Measurements from ENCODE around the gene CACNA1C.

CACNA1C gene

DNA sequence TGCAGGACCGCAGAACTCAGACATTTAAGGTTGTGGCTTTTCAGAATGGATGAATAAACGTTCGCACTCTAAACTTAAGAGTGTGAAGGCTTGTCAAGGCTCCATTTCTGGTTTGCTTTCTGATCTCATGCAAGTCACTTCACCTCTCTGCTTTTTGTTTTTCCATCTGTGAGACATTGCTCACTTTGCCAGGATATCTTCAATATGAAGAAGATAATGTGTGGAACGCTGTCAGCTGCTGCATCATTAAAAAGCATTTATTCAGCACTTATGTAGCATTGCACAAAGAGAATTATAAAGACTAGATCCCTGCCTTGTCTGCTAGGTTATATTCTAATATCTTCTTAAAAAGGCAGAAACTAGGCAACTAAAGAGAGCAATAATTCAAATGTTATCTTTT lies 172.2 kb downstream of the CACNA1C start:
- no peak overlapping the region for H3K4me3 ChIP-seq (ENCODE audit: low read depth, low read length)
- TF ChIP-seq, protein P1, sequence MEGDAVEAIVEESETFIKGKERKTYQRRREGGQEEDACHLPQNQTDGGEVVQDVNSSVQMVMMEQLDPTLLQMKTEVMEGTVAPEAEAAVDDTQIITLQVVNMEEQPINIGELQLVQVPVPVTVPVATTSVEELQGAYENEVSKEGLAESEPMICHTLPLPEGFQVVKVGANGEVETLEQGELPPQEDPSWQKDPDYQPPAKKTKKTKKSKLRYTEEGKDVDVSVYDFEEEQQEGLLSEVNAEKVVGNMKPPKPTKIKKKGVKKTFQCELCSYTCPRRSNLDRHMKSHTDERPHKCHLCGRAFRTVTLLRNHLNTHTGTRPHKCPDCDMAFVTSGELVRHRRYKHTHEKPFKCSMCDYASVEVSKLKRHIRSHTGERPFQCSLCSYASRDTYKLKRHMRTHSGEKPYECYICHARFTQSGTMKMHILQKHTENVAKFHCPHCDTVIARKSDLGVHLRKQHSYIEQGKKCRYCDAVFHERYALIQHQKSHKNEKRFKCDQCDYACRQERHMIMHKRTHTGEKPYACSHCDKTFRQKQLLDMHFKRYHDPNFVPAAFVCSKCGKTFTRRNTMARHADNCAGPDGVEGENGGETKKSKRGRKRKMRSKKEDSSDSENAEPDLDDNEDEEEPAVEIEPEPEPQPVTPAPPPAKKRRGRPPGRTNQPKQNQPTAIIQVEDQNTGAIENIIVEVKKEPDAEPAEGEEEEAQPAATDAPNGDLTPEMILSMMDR (IDR thresholded peaks at IDR 0.05; ENCODE audit: low read depth, low read length), result no peak

DNA sequence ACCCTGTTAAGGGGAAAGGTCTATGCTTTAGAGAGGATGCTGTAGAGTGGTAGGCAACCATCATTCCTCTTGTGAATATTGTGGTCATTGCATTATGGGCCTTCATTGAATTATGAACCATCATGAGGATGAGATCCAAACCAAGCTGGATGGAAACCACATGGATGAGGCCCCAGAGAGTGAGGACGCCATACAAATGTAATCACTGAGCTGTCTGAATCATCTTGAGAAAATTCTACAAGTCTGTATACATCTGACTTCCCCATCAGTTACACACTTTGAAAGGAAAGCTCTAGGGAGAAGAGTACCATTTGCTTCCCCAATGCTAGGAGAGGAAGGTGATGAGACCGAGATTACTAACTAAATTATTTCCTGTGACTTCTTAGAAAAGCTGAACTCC lies 172.9 kb downstream of the CACNA1C start:
- TF ChIP-seq, protein P1 (IDR thresholded peaks at IDR 0.05; ENCODE audit: low read depth, low read length), result no peak
- no peak overlapping the region for H3K4me3 ChIP-seq (ENCODE audit: low read depth, low read length)

GRCh38 chr12:2226641-2227040 lies 173.9 kb downstream of the CACNA1C start:
- TF ChIP-seq, protein P1 (IDR thresholded peaks at IDR 0.05; ENCODE audit: low read depth, low read length), result no peak
- H3K4me3 ChIP-seq (ENCODE audit: low read depth, low read length), result no peak overlapping the region

DNA sequence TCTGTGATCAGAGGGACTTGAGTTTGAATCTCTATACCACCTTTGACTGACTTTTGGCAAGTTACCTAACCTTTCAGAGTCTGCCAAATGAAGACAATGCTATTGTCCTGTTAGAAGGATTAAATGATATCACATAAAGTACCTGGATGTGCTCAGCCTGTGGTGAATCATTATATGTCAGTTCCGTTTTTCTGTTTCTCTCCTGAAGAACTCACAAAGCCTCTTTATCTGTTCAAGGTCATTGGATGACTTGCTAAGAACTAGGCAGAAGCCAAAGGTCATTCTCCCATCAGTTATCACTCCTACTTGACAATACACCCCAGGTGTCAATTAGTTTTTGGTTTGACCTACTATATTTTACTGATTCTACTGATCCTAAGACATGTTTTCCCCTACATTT lies 174.6 kb downstream of the CACNA1C start:
- no peak overlapping the region for H3K4me3 ChIP-seq (ENCODE audit: low read depth, low read length)
- TF ChIP-seq, protein P1 (IDR thresholded peaks at IDR 0.05; ENCODE audit: low read depth, low read length), result no peak

DNA sequence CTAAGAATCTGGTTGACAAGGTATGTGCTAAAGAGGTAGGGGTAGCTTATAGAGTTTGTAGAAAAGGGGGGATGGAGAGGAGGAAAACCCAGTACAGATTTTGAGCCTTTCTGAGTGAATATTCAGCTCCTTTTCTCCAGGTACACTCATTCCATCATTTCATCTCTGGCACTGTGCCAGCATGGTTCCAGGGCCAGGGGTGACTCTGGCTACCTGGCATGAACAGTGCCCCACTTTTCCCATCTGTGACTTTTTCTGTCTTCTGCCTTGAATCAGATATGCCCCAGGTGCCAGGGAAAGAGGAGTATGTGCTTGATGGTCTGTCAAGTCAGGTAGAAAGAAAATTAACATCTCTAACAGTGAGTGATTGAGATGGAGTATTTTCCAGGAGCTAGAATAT lies 175.7 kb downstream of the CACNA1C start:
- H3K4me3 ChIP-seq (ENCODE audit: low read depth, low read length), result no peak overlapping the region
- TF ChIP-seq, protein P1 (IDR thresholded peaks at IDR 0.05; ENCODE audit: low read depth, low read length), result no peak

DNA sequence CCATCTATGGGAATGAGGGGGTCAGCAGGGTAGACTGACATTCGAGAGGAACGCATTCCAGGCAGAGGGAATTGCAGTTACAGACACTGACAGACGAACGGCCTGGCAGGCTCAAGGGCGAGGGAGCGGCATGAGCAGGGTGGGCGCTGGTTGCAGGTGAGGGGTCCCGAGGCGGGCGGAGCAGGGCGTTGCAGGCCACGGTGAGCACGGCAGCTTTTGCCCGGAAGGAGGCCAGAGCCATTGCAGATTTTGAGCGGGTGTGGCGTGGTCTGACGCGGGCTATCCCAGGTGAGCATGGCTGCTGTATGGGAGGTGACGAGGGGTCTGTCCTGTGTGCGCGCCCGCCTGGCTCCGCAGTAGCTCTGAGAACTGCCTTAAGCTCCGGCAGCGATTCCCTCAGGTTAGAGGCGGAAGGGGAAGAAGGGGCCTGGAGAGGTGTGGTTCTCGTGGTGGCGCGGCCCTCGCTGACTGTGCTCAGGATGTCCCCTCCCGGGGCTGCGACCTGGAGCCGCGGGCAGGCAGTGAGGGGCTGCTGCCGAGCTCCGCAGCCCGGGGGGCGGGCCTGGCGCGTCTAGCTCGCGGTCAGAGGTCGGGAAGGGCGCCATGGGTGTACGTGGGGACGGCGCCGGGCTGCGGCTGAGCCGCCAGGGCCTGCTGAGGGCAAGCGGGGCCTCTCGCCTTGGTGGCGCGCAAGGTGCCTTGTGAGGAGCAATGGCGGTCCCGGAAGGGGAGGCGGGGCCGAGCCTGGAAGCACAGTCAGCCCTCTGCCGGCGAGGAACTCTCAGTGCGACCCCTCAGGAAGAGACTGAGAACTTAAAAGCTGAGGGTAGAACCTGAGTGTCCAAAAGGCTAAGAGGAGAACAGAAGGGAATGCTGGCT lies 177.1 kb downstream of the CACNA1C start:
- TF ChIP-seq, protein P1 (IDR thresholded peaks at IDR 0.05; ENCODE audit: low read depth, low read length), result no peak
- H3K4me3 ChIP-seq (ENCODE audit: low read depth, low read length), result no peak overlapping the region

- TF ChIP-seq, protein P1 (IDR thresholded peaks at IDR 0.05; ENCODE audit: low read depth, low read length), result no peak
- H3K4me3 ChIP-seq (ENCODE audit: low read depth, low read length), result no peak overlapping the region
Observed at GRCh38 chr12:2231011-2231595, 178.3 kb downstream of the CACNA1C start.

Data from WI38 (cell line).